ENCODE results near the gene LAIR2.
A peak's percentile ranks its signal among the peaks of the same experiment; 100 is the strongest.

The LAIR2 gene

GRCh38 chr19:54530866-54531265 lies 28.2 kb downstream of the LAIR2 start:
- Mint-ChIP-seq H3K4me1 (ENCODE audit: low read depth) (peaks cover 21% of the 10 kb centered on the region), H3K4me3 (no peak overlapping the region), H3K9me3 (no peaks in the 10 kb centered on the region), H3K27ac (no peak overlapping the region), H3K36me3 (ENCODE audit: low read depth) (no peaks in the 10 kb centered on the region), H3K27me3 (peaks cover 38% of the 10 kb centered on the region)

- Mint-ChIP-seq H3K4me3 (peak overlapping the region; percentile 51), H3K4me1 (ENCODE audit: low read depth) (peaks cover 21% of the 10 kb centered on the region), H3K27me3 (peaks cover 40% of the 10 kb centered on the region), H3K27ac (no peak overlapping the region), H3K36me3 (ENCODE audit: low read depth) (no peaks in the 10 kb centered on the region), H3K9me3 (no peaks in the 10 kb centered on the region)
These were observed 29.9 kb downstream of the LAIR2 start for GRCh38 chr19:54532528-54532927.

DNA sequence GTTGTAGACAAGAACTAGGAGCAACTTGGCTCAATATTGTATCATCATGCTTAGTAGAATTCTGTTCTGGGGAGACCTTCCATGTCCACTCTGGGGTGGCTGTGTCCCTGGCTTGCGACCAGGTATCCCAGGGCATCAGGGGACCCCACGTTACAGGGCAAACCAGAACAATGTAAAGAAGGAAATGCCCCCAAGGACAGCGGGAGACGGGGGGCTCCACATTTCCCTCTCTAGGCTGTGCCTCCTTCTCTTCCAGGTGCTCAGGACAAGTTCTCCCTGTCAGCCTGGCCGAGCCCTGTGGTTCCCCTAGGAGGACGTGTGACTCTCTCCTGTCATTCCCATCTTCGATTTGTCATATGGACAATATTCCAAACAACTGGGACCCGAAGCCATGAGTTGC lies 30.8 kb downstream of the LAIR2 start:
- Mint-ChIP-seq H3K4me3 (no peak overlapping the region), H3K9me3 (no peaks in the 10 kb centered on the region), H3K27ac (no peak overlapping the region), H3K4me1 (ENCODE audit: low read depth) (peaks cover 21% of the 10 kb centered on the region), H3K36me3 (ENCODE audit: low read depth) (no peaks in the 10 kb centered on the region), H3K27me3 (peaks cover 40% of the 10 kb centered on the region)

GRCh38 chr19:54534156-54534555 lies 31.5 kb downstream of the LAIR2 start:
- no peak overlapping the region for H3K27ac Mint-ChIP-seq
- no peak overlapping the region for H3K4me3 Mint-ChIP-seq
- H3K4me1 Mint-ChIP-seq (ENCODE audit: low read depth): peaks cover 16% of the 10 kb centered on the region
- peaks cover 34% of the 10 kb centered on the region for H3K27me3 Mint-ChIP-seq
- no peaks in the 10 kb centered on the region for H3K36me3 Mint-ChIP-seq (ENCODE audit: low read depth)
- no peaks in the 10 kb centered on the region for H3K9me3 Mint-ChIP-seq

- H3K4me1 Mint-ChIP-seq (ENCODE audit: low read depth): peaks cover 15% of the 10 kb centered on the region
- no peak overlapping the region for H3K27ac Mint-ChIP-seq
- no peaks in the 10 kb centered on the region for H3K9me3 Mint-ChIP-seq
- H3K27me3 Mint-ChIP-seq: peaks cover 26% of the 10 kb centered on the region
- no peaks in the 10 kb centered on the region for H3K36me3 Mint-ChIP-seq (ENCODE audit: low read depth)
- H3K4me3 Mint-ChIP-seq: no peak overlapping the region
These were observed 33.0 kb downstream of the LAIR2 start for GRCh38 chr19:54535601-54536000.

- Mint-ChIP-seq H3K36me3 (ENCODE audit: low read depth) (no peaks in the 10 kb centered on the region), H3K9me3 (no peaks in the 10 kb centered on the region), H3K27ac (no peak overlapping the region), H3K4me1 (ENCODE audit: low read depth) (peaks cover 16% of the 10 kb centered on the region), H3K27me3 (peaks cover 18% of the 10 kb centered on the region), H3K4me3 (no peak overlapping the region)
These were observed 34.3 kb downstream of the LAIR2 start for GRCh38 chr19:54536956-54537355.

GRCh38 chr19:54541712-54542111 lies 39.1 kb downstream of the LAIR2 start:
- Mint-ChIP-seq H3K27me3 (peaks cover 26% of the 10 kb centered on the region), H3K27ac (no peak overlapping the region), H3K36me3 (ENCODE audit: low read depth) (no peaks in the 10 kb centered on the region), H3K4me3 (no peak overlapping the region), H3K9me3 (no peaks in the 10 kb centered on the region), H3K4me1 (ENCODE audit: low read depth) (peaks cover 8% of the 10 kb centered on the region)

- no peak overlapping the region for H3K4me3 Mint-ChIP-seq
- peaks cover 10% of the 10 kb centered on the region for H3K4me1 Mint-ChIP-seq (ENCODE audit: low read depth)
- H3K36me3 Mint-ChIP-seq (ENCODE audit: low read depth): no peaks in the 10 kb centered on the region
- peaks cover 6% of the 10 kb centered on the region for H3K9me3 Mint-ChIP-seq
- H3K27ac Mint-ChIP-seq: no peak overlapping the region
- H3K27me3 Mint-ChIP-seq: peaks cover 28% of the 10 kb centered on the region
These were observed 46.2 kb downstream of the LAIR2 start for GRCh38 chr19:54548806-54549205.

DNA sequence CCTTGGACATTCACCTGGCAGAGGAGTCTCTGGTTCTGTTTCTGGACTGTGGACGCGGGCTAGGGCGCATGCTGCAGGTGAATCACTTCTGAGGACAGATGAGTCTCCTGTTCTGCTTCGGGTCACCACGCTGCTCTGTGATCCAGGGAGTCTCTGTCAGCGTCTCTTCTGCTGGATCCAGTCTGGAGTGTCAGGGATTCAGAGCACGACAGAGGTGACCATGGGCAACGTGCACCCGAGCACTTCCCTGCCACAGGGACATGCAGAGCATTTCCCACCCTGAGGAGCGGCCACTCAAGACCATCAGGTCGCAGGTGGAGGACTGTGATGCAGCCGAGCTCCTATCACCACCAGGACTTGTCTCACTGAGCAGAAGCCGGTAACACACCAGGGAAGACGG lies 46.6 kb downstream of the LAIR2 start:
- Mint-ChIP-seq H3K9me3 (peaks cover 6% of the 10 kb centered on the region), H3K27ac (no peak overlapping the region), H3K4me3 (no peak overlapping the region), H3K36me3 (ENCODE audit: low read depth) (no peaks in the 10 kb centered on the region), H3K27me3 (peaks cover 28% of the 10 kb centered on the region), H3K4me1 (ENCODE audit: low read depth) (peaks cover 10% of the 10 kb centered on the region)

DNA sequence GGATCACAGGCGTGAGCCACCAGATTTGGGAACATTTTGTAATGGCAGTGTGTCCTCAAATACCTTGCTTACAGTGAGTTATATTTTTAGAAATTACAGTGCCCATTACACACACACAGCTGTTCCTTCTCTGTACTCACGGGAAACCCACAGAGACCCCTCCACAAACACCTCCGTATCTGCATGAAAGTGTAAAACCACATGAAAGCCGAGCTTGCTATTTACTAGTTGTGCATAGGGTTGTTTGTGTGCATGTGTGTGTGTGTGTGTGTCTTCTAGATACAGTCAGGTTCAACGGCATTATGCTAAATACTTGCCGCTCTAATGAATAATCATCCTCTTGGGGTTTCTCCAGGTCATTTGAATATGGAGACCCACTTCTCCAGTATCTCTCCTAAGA lies 48.7 kb downstream of the LAIR2 start:
- Mint-ChIP-seq H3K4me3 (no peak overlapping the region), H3K36me3 (ENCODE audit: low read depth) (no peaks in the 10 kb centered on the region), H3K4me1 (ENCODE audit: low read depth) (peaks cover 10% of the 10 kb centered on the region), H3K27me3 (peaks cover 27% of the 10 kb centered on the region), H3K9me3 (peaks cover 6% of the 10 kb centered on the region), H3K27ac (no peak overlapping the region)

GRCh38 chr19:54551950-54552912 lies 49.6 kb downstream of the LAIR2 start:
- Mint-ChIP-seq H3K36me3 (ENCODE audit: low read depth) (no peaks in the 10 kb centered on the region), H3K4me3 (no peak overlapping the region), H3K27me3 (peaks cover 24% of the 10 kb centered on the region), H3K4me1 (ENCODE audit: low read depth) (peaks cover 10% of the 10 kb centered on the region), H3K9me3 (peaks cover 6% of the 10 kb centered on the region), H3K27ac (no peak overlapping the region)

DNA sequence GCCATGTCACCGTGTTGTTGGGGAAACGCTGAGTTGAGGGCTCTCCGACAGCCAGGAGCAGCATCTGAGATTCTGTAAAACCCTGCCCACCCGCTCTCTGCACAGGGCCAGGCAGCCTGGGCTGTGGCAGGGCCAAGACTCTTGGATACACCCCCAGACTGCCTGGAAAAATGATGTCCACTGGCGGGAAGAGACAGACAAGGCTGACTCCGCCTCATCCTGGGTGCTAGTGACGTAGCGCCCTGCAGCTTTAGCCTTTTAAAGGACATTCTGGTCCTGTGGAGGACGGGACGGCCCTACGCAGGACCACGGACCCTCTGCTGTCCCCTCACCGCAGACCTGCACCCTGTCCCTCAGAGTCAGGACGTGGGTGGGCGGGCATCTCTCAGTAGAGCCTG lies 50.3 kb downstream of the LAIR2 start:
- H3K27me3 Mint-ChIP-seq: peaks cover 24% of the 10 kb centered on the region
- H3K4me3 Mint-ChIP-seq: no peak overlapping the region
- peaks cover 10% of the 10 kb centered on the region for H3K4me1 Mint-ChIP-seq (ENCODE audit: low read depth)
- peaks cover 6% of the 10 kb centered on the region for H3K9me3 Mint-ChIP-seq
- no peaks in the 10 kb centered on the region for H3K36me3 Mint-ChIP-seq (ENCODE audit: low read depth)
- H3K27ac Mint-ChIP-seq: no peak overlapping the region

DNA sequence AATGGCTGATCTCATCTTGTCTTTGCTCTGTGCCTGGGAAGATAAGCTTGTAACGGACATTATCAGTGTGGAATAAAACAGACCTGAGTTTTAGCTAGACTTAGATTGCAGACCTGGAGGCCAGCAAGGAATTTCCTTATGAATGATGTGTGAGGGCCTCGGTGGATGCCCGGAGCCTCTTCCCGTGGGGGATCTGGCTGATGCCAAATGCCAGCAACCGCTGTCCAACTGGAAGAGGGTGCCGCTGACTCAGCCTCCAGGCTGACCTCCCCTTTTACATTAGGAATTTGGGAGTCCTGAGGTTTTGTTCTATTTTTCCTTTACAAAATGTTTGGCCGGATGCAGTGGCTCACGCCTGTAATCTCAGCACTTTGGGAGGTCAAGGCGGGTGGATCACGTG lies 51.4 kb downstream of the LAIR2 start:
- no peak overlapping the region for H3K4me3 Mint-ChIP-seq
- peaks cover 10% of the 10 kb centered on the region for H3K4me1 Mint-ChIP-seq (ENCODE audit: low read depth)
- H3K27me3 Mint-ChIP-seq: peaks cover 29% of the 10 kb centered on the region
- no peaks in the 10 kb centered on the region for H3K36me3 Mint-ChIP-seq (ENCODE audit: low read depth)
- H3K27ac Mint-ChIP-seq: no peak overlapping the region
- peaks cover 6% of the 10 kb centered on the region for H3K9me3 Mint-ChIP-seq

DNA sequence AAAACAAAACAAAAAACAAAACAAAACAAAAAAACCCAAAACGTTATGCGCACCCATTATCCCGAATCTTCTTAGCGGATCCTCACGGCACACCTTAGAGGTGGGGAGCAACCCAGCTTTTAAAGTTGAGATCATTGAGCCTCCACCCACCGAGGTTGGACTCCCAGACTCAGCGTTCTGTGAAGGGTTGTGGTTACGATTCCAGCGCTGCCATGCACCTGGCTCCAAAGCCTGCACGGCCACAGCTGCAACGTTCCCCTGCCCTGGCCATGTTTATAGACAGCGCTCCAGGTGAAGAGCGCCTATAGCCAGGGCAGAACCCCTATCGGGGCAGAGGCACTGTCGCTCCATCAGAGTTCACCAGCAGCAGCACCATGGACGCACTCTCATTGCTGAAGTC lies 52.3 kb downstream of the LAIR2 start:
- H3K4me1 Mint-ChIP-seq (ENCODE audit: low read depth): peaks cover 10% of the 10 kb centered on the region
- H3K9me3 Mint-ChIP-seq: peaks cover 6% of the 10 kb centered on the region
- H3K36me3 Mint-ChIP-seq (ENCODE audit: low read depth): no peaks in the 10 kb centered on the region
- peaks cover 29% of the 10 kb centered on the region for H3K27me3 Mint-ChIP-seq
- no peak overlapping the region for H3K4me3 Mint-ChIP-seq
- no peak overlapping the region for H3K27ac Mint-ChIP-seq

DNA sequence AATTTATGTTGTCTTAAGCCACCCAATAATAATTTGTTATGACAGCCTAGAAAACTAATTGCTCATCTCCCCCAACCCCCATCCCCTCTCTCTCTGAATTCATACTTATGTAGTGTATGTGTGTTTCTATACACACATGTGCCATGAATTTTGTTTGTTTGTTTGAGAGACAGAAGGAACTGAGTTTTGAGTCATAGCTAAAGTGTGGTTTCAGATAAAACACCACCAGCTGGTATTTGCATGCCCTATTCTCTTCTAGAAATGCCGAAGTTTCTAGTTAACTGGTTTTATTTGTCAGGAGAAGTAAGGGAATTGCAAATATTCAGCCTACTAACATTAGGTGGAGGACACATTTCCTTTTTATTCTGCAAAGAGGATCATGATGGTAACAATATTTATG lies 53.6 kb downstream of the LAIR2 start:
- Mint-ChIP-seq H3K27me3 (peaks cover 25% of the 10 kb centered on the region), H3K36me3 (ENCODE audit: low read depth) (no peaks in the 10 kb centered on the region), H3K4me1 (ENCODE audit: low read depth) (peaks cover 8% of the 10 kb centered on the region), H3K27ac (no peak overlapping the region), H3K4me3 (no peak overlapping the region), H3K9me3 (peaks cover 6% of the 10 kb centered on the region)

- Mint-ChIP-seq H3K27ac (no peak overlapping the region), H3K27me3 (peaks cover 24% of the 10 kb centered on the region), H3K9me3 (no peaks in the 10 kb centered on the region), H3K4me3 (no peak overlapping the region), H3K4me1 (ENCODE audit: low read depth) (no peaks in the 10 kb centered on the region), H3K36me3 (ENCODE audit: low read depth) (no peaks in the 10 kb centered on the region)
These were observed 55.7 kb downstream of the LAIR2 start for GRCh38 chr19:54558339-54558738.
